PC-9 (cell line): Measurements from ENCODE around the gene AOPEP. TPM values are rescaled to one million over a fixed set of nuclear protein-coding genes. Genes with fewer than 3 reads are reported as not detected.

ENCODE experiments used
- BruUV-seq: library from RNA; stranded (reverse); fragments of 400-500 nt; replicated peaks from 2 replicates; lab custom pipeline; 2021; lab: Mats Ljungman, UMichigan
- CTCF ChIA-PET: fragments of 300-600 bp; sonication (Branson Sonifier 250); formaldehyde crosslinking; loops from one replicate; lab custom pipeline; 2022; ENCODE audit warnings: antibody characterized with exemption; lab: Charles Lee
- POLR2A ChIA-PET: fragments of 300-600 bp; sonication (Branson Sonifier 250); formaldehyde crosslinking; loops from one replicate; lab custom pipeline; 2022; ENCODE audit warnings: antibody characterized with exemption; ENCODE audit not compliant: unreplicated experiment; lab: Charles Lee
- DNase-seq, 2 experiments: peaks; one replicate each; pipeline versions ENCODE4 v3.0.0 to v3.0.0-alpha.2; 2015 to 2022; ENCODE audit warnings: mixed read lengths in 1 of 2
- H2AFZ ChIP-seq: fragments of 200-600 bp; sonication (generic); 2 replicates; pipeline ENCODE4 v1.8.1; 2017; ENCODE audit warnings: antibody characterized with exemption
- H3F3A ChIP-seq: fragments of 200-600 bp; sonication (generic); 2 replicates; pipeline ENCODE4 v1.8.1; 2017; ENCODE audit warnings: antibody characterized with exemption, mild to moderate bottlenecking, low read depth; ENCODE audit not compliant: insufficient read depth
- H3K27ac ChIP-seq: fragments of 200-600 bp; sonication (generic); 2 replicates; pipeline ENCODE4 v1.6.1; 2016; ENCODE audit warnings: mixed run types
- H3K27me3 ChIP-seq: fragments of 200-600 bp; sonication (generic); 2 replicates; pipeline ENCODE4 v1.6.1; 2016; ENCODE audit warnings: low read depth, mixed run types; ENCODE audit not compliant: insufficient read depth
- H3K36me3 ChIP-seq: fragments of 200-600 bp; sonication (generic); 2 replicates; pipeline ENCODE4 v1.6.1; 2016; ENCODE audit warnings: low read depth, mixed run types
- H3K4me1 ChIP-seq: fragments of 200-600 bp; sonication (generic); replicated peaks from 2 replicates; pipeline ENCODE4 v1.6.1; 2016; ENCODE audit warnings: mixed run types; ENCODE audit not compliant: insufficient read depth
- H3K4me2 ChIP-seq: fragments of 200-600 bp; sonication (generic); 2 replicates; pipeline ENCODE4 v1.6.1; 2017; ENCODE audit warnings: mixed run types
- H3K4me3 ChIP-seq: fragments of 200-600 bp; sonication (generic); 2 replicates; pipeline ENCODE4 v1.6.1; 2016; ENCODE audit warnings: mixed run types
- H3K79me2 ChIP-seq: fragments of 200-600 bp; sonication (generic); 2 replicates; pipeline ENCODE4 v1.6.1; 2017; ENCODE audit warnings: low read depth, mixed run types
- H3K9me2 ChIP-seq: fragments of 200-600 bp; sonication (generic); 2 replicates; pipeline ENCODE4 v1.8.1; 2017; ENCODE audit warnings: mild to moderate bottlenecking; ENCODE audit not compliant: insufficient read depth
- H3K9me3 ChIP-seq: fragments of 200-600 bp; sonication (generic); 2 replicates; pipeline ENCODE4 v1.8.1; 2016; ENCODE audit warnings: low read depth; ENCODE audit not compliant: insufficient read depth
- H4K20me1 ChIP-seq: fragments of 200-600 bp; sonication (generic); 2 replicates; pipeline ENCODE4 v1.8.1; 2017; ENCODE audit not compliant: insufficient read depth
- CTCF ChIP-seq: fragments of 200-600 bp; sonication (generic); conservative IDR thresholded peaks from 2 replicates; pipeline ENCODE4 v1.6.1; 2017; ENCODE audit warnings: mixed run types, antibody characterized with exemption, mild to moderate bottlenecking, moderate library complexity
- EZH2 ChIP-seq: fragments of 200-600 bp; sonication (generic); IDR thresholded peaks from 2 replicates; pipeline ENCODE4 v1.8.0; 2017; ENCODE audit warnings: antibody characterized with exemption, low read depth
- intact Hi-C: fragments of 100-400 bp; cut with micrococcal nuclease; formaldehyde crosslinking; loops from one replicate; pipeline ENCODE4 v1.10.0; 2022; ENCODE audit not compliant: unreplicated experiment
- total RNA-seq: library from RNA; stranded (reverse); gene quantifications from 2 replicates; pipeline ENCODE4 v1.2.3, GENCODE V29; 2021

Gene AOPEP
- total RNA-seq, 1 experiment from 2014 or later, result 90.0 TPM

DNA sequence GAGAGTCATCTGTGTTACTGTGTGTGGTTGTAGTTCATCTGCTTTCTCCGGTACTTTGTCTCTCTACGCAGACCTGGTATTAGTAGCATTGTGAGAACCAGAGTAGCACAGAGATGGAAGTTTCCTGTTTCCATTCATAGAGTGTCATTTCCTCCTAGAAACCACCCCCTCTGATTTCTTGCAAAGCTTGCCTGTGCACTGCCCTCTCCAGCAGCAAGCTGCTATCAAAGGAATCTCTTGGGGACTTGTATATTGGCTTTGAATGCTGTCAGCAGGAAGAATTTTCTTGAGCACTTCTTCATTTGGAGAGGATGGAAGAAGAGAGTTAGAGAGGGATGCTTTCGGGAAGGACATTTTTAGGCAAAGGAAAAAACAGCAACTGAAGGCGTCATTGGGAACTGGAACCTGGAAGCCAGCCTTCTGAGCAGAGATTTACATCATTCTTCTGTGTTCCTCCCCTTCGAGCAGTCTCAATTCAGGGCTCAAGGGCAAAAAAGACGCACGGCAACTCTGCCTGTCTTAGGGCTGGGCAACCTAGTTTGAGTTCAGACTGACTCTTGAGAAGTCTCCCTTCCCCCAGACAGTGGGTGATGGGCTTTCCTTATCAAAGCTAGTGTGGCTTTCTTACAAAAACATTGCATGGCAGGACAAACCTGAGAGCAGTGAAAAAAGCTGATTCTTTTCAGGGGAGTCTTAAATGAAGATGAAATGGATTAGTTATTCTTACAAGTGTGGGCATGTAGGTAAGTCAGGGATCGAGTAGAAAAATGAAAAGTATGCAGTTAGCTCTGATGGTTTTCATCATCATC lies 226.3 kb downstream of the AOPEP start:
- Histone ChIP-seq H3K27me3 (no peaks in the 10 kb centered on the region), H4K20me1 (no peaks in the 10 kb centered on the region), H3K4me1 (peaks cover 75% of the 10 kb centered on the region), H3K27ac (peak overlapping the region; percentile 91), H2AFZ (no peak overlapping the region), H3K9me2 (no peaks in the 10 kb centered on the region), H3K9me3 (no peaks in the 10 kb centered on the region), H3K79me2 (peaks cover 23% of the 10 kb centered on the region), H3K36me3 (peaks cover 17% of the 10 kb centered on the region; the same call in 1 of the 2 replicates), H3F3A (peaks cover 48% of the 10 kb centered on the region), H3K4me2 (peak overlapping the region; percentile 69), H3K4me3 (no peak overlapping the region)
- CTCF ChIA-PET, result no interaction called here
- BruUV-seq, result no TSS peak
- TF ChIP-seq CTCF (no peak), EZH2 (no peak)
- intact Hi-C loops, result no loop called here
- DNase-seq, result no peak
- POLR2A ChIA-PET, result interaction anchor here (0.6 kb wide), 1 partner anchor 178 kb away, joined by 3 read pairs; no protein-coding TSS in a partner anchor

DNA sequence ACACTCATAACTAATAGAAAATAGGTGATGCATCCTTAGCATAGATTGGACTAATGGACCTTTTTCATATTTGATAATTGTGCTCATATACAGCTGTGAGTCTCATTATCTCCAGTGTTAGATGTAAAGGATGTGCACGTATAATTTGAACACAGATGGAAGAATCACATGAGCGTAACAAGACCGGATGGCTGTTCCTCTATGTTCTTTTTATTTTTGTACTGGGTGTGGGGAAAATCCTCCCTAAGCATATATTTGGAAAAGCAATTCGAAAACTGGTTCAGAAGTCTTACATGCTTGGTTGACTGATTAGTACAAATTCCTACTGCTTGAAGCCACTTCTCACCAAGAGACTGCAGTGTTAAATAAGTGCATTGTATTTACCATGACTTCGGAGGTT lies 230.2 kb downstream of the AOPEP start:
- intact Hi-C loops, result no loop called here
- no peak overlapping the region for H3K27ac ChIP-seq
- H3K79me2 ChIP-seq, result peaks cover 22% of the 10 kb centered on the region
- H3K4me1 ChIP-seq, result peaks cover 40% of the 10 kb centered on the region
- no peak overlapping the region for H3K4me2 ChIP-seq
- no TSS peak for BruUV-seq
- H3K27me3 ChIP-seq, result no peaks in the 10 kb centered on the region
- no peak overlapping the region for H2AFZ ChIP-seq
- TF ChIP-seq CTCF (no peak), EZH2 (no peak)
- H3F3A ChIP-seq, result peaks cover 20% of the 10 kb centered on the region
- H3K36me3 ChIP-seq, result peaks cover 22% of the 10 kb centered on the region
- POLR2A ChIA-PET, result no interaction called here
- H3K4me3 ChIP-seq, result no peak overlapping the region
- H3K9me3 ChIP-seq, result no peaks in the 10 kb centered on the region
- CTCF ChIA-PET, result no interaction called here
- H3K9me2 ChIP-seq, result no peaks in the 10 kb centered on the region
- H4K20me1 ChIP-seq, result no peaks in the 10 kb centered on the region
- DNase-seq, result no peak

DNA sequence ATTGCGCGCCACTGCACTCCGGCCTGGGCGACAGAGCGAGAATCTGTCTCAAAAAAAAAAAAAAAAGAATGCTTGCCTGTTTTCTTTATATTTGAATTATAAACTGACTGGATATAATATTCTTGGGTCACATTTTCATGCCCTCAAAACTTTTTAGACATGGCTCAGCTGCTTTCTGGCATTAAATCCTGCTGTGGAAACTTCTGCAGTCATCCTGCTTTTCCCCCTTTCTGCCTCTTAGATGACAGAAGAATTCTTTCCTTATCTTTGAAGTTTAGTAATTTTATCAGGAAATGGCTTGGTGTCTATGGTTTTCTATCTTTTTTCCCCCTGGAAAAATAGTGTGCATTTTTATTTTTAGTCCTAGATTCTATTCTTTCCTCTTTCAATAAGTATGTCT lies 234.5 kb downstream of the AOPEP start:
- no peaks in the 10 kb centered on the region for H3K79me2 ChIP-seq
- no peak overlapping the region for H3K27ac ChIP-seq
- no peak overlapping the region for H3K4me3 ChIP-seq
- CTCF ChIA-PET, result no interaction called here
- POLR2A ChIA-PET, result no interaction called here
- no peak overlapping the region for H2AFZ ChIP-seq
- H3F3A ChIP-seq, result 0 out of 2 replicates have a peak, but pooled peaks cover 4% of the 10 kb centered on the region
- BruUV-seq, result no TSS peak
- no peaks in the 10 kb centered on the region for H3K9me3 ChIP-seq
- H4K20me1 ChIP-seq, result no peaks in the 10 kb centered on the region
- H3K4me2 ChIP-seq, result no peak overlapping the region
- H3K27me3 ChIP-seq, result no peaks in the 10 kb centered on the region
- TF ChIP-seq EZH2 (no peak), CTCF (no peak)
- no peaks in the 10 kb centered on the region for H3K9me2 ChIP-seq
- DNase-seq, result no peak
- intact Hi-C loops, result no loop called here
- H3K4me1 ChIP-seq, result no peaks in the 10 kb centered on the region
- H3K36me3 ChIP-seq, result peaks cover 15% of the 10 kb centered on the region
